H9 (cell line): Measurements from ENCODE around the gene MGLL. TPM values are rescaled to one million over a fixed set of nuclear protein-coding genes. Genes with fewer than 3 reads are reported as not detected.
A peak's percentile ranks its signal among the peaks of the same experiment; 100 is the strongest.

Experiments used
- DNase-seq: peaks from one replicate; pipeline ENCODE4 v3.0.0-alpha.2; 2017
- H2AFZ ChIP-seq: one replicate; pipeline ENCODE4 v1.6.1; 2013; ENCODE audit warnings: mild to moderate bottlenecking, low read length, control low read depth, moderate library complexity
- H2AK5ac ChIP-seq: 2 replicates; pipeline ENCODE4 v1.6.1; 2013; ENCODE audit warnings: low read length, control low read depth, mixed read lengths; ENCODE audit not compliant: insufficient read length
- H2BK120ac ChIP-seq: one replicate; pipeline ENCODE4 v1.6.1; 2013; ENCODE audit warnings: low read depth, mild to moderate bottlenecking, low read length, control low read depth, inconsistent platforms; ENCODE audit not compliant: poor library complexity, severe bottlenecking
- H2BK12ac ChIP-seq: 2 replicates; pipeline ENCODE4 v1.6.1; 2013; ENCODE audit warnings: low read length, control low read depth, mixed read lengths, low read depth; ENCODE audit not compliant: insufficient read length
- H2BK15ac ChIP-seq: 2 replicates; pipeline ENCODE4 v1.6.1; 2013; ENCODE audit warnings: low read depth, low read length, control low read depth
- H2BK20ac ChIP-seq: one replicate; pipeline ENCODE4 v1.6.1; 2013; ENCODE audit warnings: low read depth, mild to moderate bottlenecking, low read length, control low read depth, inconsistent platforms; ENCODE audit not compliant: poor library complexity, severe bottlenecking
- H2BK5ac ChIP-seq: 2 replicates; pipeline ENCODE4 v1.6.1; 2013; ENCODE audit warnings: low read length, control low read depth, mixed read lengths; ENCODE audit not compliant: insufficient read length
- H3K14ac ChIP-seq: 2 replicates; pipeline ENCODE4 v1.6.1; 2013; ENCODE audit warnings: low read length, control low read depth; ENCODE audit not compliant: insufficient read depth
- H3K18ac ChIP-seq: 2 replicates; pipeline ENCODE4 v1.6.1; 2013; ENCODE audit warnings: low read depth, mild to moderate bottlenecking, mixed read lengths, low read length, control low read depth; ENCODE audit not compliant: insufficient read length
- H3K23ac ChIP-seq: 2 replicates; pipeline ENCODE4 v1.6.1; 2013; ENCODE audit warnings: low read length, control low read depth, mixed read lengths, low read depth; ENCODE audit not compliant: insufficient read length
- H3K23me2 ChIP-seq: 2 replicates; pipeline ENCODE4 v1.6.1; 2013; ENCODE audit warnings: low read depth, mild to moderate bottlenecking, mixed read lengths, low read length, control low read depth; ENCODE audit not compliant: insufficient read length, poor library complexity, severe bottlenecking
- H3K27ac ChIP-seq: 2 replicates; pipeline ENCODE4 v1.5.1; 2013; ENCODE audit warnings: low read length, control low read depth, mixed read lengths, low read depth; ENCODE audit not compliant: insufficient read length
- H3K27me3 ChIP-seq: 2 replicates; pipeline ENCODE4 v1.6.1; 2013; ENCODE audit warnings: low read length, control low read depth, inconsistent platforms; ENCODE audit not compliant: insufficient read depth
- H3K4ac ChIP-seq: 2 replicates; pipeline ENCODE4 v1.6.1; 2013; ENCODE audit warnings: low read depth, mild to moderate bottlenecking, control low read depth, inconsistent platforms, low read length, moderate library complexity
- H3K4me1 ChIP-seq: 2 replicates; pipeline ENCODE4 v1.6.1; 2013; ENCODE audit warnings: low read length, control low read depth, inconsistent platforms; ENCODE audit not compliant: insufficient read depth
- H3K4me2 ChIP-seq: 2 replicates; pipeline ENCODE4 v1.6.1; 2013; ENCODE audit warnings: low read length, control low read depth, mixed read lengths; ENCODE audit not compliant: insufficient read length, insufficient read depth
- H3K56ac ChIP-seq: 2 replicates; pipeline ENCODE4 v1.6.1; 2013; ENCODE audit warnings: low read depth, mild to moderate bottlenecking, mixed read lengths, low read length, control low read depth; ENCODE audit not compliant: insufficient read length
- H3K79me1 ChIP-seq: 2 replicates; pipeline ENCODE4 v1.6.1; 2013; ENCODE audit warnings: low read depth, mild to moderate bottlenecking, moderate library complexity, low read length, control low read depth, inconsistent platforms; ENCODE audit not compliant: insufficient read depth, poor library complexity, severe bottlenecking
- H3K79me2 ChIP-seq: 2 replicates; pipeline ENCODE4 v1.6.1; 2013; ENCODE audit warnings: low read length, control low read depth, inconsistent platforms; ENCODE audit not compliant: insufficient read depth
- H3K9ac ChIP-seq: 2 replicates; pipeline ENCODE4 v1.6.1; 2013; ENCODE audit warnings: low read length, control low read depth, mixed read lengths; ENCODE audit not compliant: insufficient read length; ENCODE audit errors: extremely low read depth
- H3K9me3 ChIP-seq: one replicate; pipeline ENCODE4 v1.6.1; 2013; ENCODE audit warnings: low read depth, low read length, inconsistent platforms; ENCODE audit not compliant: control insufficient read depth
- H3T11ph ChIP-seq: one replicate; pipeline ENCODE4 v1.6.1; 2013; ENCODE audit warnings: mild to moderate bottlenecking, low read length, control low read depth, inconsistent platforms
- H4K20me1 ChIP-seq: one replicate; pipeline ENCODE4 v1.6.1; 2013; ENCODE audit not compliant: control insufficient read depth, insufficient read length, insufficient read depth
- H4K5ac ChIP-seq: 2 replicates; pipeline ENCODE4 v1.6.1; 2013; ENCODE audit warnings: low read depth, mild to moderate bottlenecking, mixed read lengths, low read length, control low read depth; ENCODE audit not compliant: insufficient read length
- H4K8ac ChIP-seq: replicated peaks from 2 replicates; pipeline ENCODE4 v1.6.1; 2013; ENCODE audit warnings: low read length, control low read depth, mixed read lengths, low read depth; ENCODE audit not compliant: insufficient read length
- H4K91ac ChIP-seq: 2 replicates; pipeline ENCODE4 v1.6.1; 2013; ENCODE audit warnings: low read depth, mild to moderate bottlenecking, moderate library complexity, mixed read lengths, low read length, control low read depth; ENCODE audit not compliant: insufficient read length
- H3K27ac Mint-ChIP-seq, 3 experiments: 2 replicates in 2 of 3; 3 replicates in 1 of 3; pipeline ENCODE4 v1.8.0; 2020 to 2021; ENCODE audit warnings: mixed read lengths in 3 of 3, mild to moderate bottlenecking in 1 of 3, moderate library complexity in 1 of 3
- H3K27me3 Mint-ChIP-seq: 2 replicates; pipeline ENCODE4 v1.8.0; 2021; ENCODE audit warnings: low read depth, mild to moderate bottlenecking, moderate library complexity, mixed read lengths
- H3K36me3 Mint-ChIP-seq, 3 experiments: 2 replicates in 2 of 3; 3 replicates in 1 of 3; pipeline ENCODE4 v1.8.0; 2020 to 2021; ENCODE audit warnings: low read depth in 3 of 3, mixed read lengths in 3 of 3; ENCODE audit not compliant: insufficient read depth in 1 of 3
- H3K4me1 Mint-ChIP-seq, 2 experiments: 2 replicates each; pipeline ENCODE4 v1.8.0; 2020; ENCODE audit warnings: mixed read lengths in 2 of 2
- H3K4me3 Mint-ChIP-seq, 2 experiments: 2 replicates in 1 of 2; 3 replicates in 1 of 2; pipeline ENCODE4 v1.8.0; 2020 to 2021; ENCODE audit warnings: mild to moderate bottlenecking in 2 of 2, mixed read lengths in 2 of 2, moderate library complexity in 1 of 2
- H3K9me3 Mint-ChIP-seq, 2 experiments: 2 replicates in 1 of 2; 3 replicates in 1 of 2; pipeline ENCODE4 v1.8.0; 2020; ENCODE audit warnings: mild to moderate bottlenecking in 2 of 2, mixed read lengths in 2 of 2, moderate library complexity in 1 of 2
- WGBS: extraction: QIAGEN DNeasy Blood & Tissue Kit; methylation state at CpG from one replicate; pipeline ENCODE4 v1.1.7; 2013; ENCODE audit warnings: missing lambda C conversion rate, low lambda C conversion rate, mixed read lengths; ENCODE audit not compliant: insufficient read length; ENCODE audit errors: extremely low coverage; 5-methylcytosine and 5-hydroxymethylcytosine counted together
- total RNA-seq: library from RNA; stranded (reverse); gene quantifications from 2 replicates; pipeline ENCODE4 v1.2.1, GENCODE V29; 2021
- TF ChIP-seq, protein P1 (sequence below): fragments of 200-600 bp; sonication (generic); conservative IDR thresholded peaks from 3 replicates; pipeline ENCODE4 v1.8.0; 2021; ENCODE audit warnings: antibody characterized with exemption, mild to moderate bottlenecking

The MGLL gene
- total RNA-seq, 1 experiment from 2014 or later: 0.11 TPM

- H3K27ac Mint-ChIP-seq: peak overlapping the region in 1 of 3 experiments; percentile 70; a peak in 2 of 7 replicates
- Histone ChIP-seq H4K8ac (no peak overlapping the region), H2BK20ac (no peak overlapping the region), H4K91ac (no peak overlapping the region), H3K9me3 (no peaks in the 10 kb centered on the region), H3K4me2 (no peak overlapping the region), H3K56ac (no peak overlapping the region), H3K27ac (no peak overlapping the region), H2BK15ac (no peak overlapping the region), H4K5ac (no peak overlapping the region), H3K4ac (no peak overlapping the region), H2BK12ac (no peak overlapping the region), H3T11ph (no peak overlapping the region), H4K20me1 (no peaks in the 10 kb centered on the region), H2AFZ (no peak overlapping the region), H3K79me2 (no peaks in the 10 kb centered on the region), H3K4me1 (peaks cover 5% of the 10 kb centered on the region; the same call in 1 of the 2 replicates), H3K23ac (no peak overlapping the region), H2BK5ac (no peak overlapping the region), H3K9ac (no peak overlapping the region), H3K27me3 (no peaks in the 10 kb centered on the region), H3K79me1 (no peaks in the 10 kb centered on the region), H3K23me2 (no peaks in the 10 kb centered on the region), H2BK120ac (no peak overlapping the region), H2AK5ac (no peak overlapping the region), H3K14ac (no peak overlapping the region), H3K18ac (no peak overlapping the region)
- no peak overlapping the region for H3K4me3 Mint-ChIP-seq
- WGBS: no CpG with 5 or more reads among the region's 9 CpGs
- DNase-seq: no peak
- 0 out of 7 replicates have a peak, but pooled peaks cover 0 to 1% (median 0%) of the 10 kb centered on the region in 3 experiments for H3K36me3 Mint-ChIP-seq
- H3K27me3 Mint-ChIP-seq: peaks cover 53% of the 10 kb centered on the region
- peaks cover 45 to 51% of the 10 kb centered on the region in 2 experiments for H3K4me1 Mint-ChIP-seq
- TF ChIP-seq, protein P1, sequence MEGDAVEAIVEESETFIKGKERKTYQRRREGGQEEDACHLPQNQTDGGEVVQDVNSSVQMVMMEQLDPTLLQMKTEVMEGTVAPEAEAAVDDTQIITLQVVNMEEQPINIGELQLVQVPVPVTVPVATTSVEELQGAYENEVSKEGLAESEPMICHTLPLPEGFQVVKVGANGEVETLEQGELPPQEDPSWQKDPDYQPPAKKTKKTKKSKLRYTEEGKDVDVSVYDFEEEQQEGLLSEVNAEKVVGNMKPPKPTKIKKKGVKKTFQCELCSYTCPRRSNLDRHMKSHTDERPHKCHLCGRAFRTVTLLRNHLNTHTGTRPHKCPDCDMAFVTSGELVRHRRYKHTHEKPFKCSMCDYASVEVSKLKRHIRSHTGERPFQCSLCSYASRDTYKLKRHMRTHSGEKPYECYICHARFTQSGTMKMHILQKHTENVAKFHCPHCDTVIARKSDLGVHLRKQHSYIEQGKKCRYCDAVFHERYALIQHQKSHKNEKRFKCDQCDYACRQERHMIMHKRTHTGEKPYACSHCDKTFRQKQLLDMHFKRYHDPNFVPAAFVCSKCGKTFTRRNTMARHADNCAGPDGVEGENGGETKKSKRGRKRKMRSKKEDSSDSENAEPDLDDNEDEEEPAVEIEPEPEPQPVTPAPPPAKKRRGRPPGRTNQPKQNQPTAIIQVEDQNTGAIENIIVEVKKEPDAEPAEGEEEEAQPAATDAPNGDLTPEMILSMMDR: no peak
- no peaks in the 10 kb centered on the region; a peak in 1 of 5 replicates for H3K9me3 Mint-ChIP-seq
Measured at GRCh38 chr3:127732879-127733350, 89.4 kb downstream of the MGLL start.
